MM.1S (cell line): ENCODE results near the gene CLN6.

Source experiments
- CTCF ChIP-seq: fragments of 300-600 bp; sonication (generic); IDR thresholded peaks from 2 replicates; pipeline ENCODE4 v1.5.1; 2016; ENCODE audit warnings: antibody characterized with exemption, low read length, mixed read lengths
- EZH2phosphoT487 ChIP-seq: fragments of 300-600 bp; sonication (generic); IDR thresholded peaks from 2 replicates; pipeline ENCODE4 v1.6.1; 2018; ENCODE audit warnings: antibody characterized with exemption, low read length

- TF ChIP-seq CTCF, result no peak
- no peak for TF ChIP-seq EZH2phosphoT487
Measured at GRCh38 chr15:68258692-68259091, 29.2 kb upstream of the CLN6 start.
